Measurements from ENCODE around the gene MAGI1. TPM values are rescaled to one million over a fixed set of nuclear protein-coding genes. Genes with fewer than 3 reads are reported as not detected.

Gene MAGI1
- total and polyA plus RNA-seq, 2 experiments from 2014 or later, result 33.9 to 87.0 TPM

DNA sequence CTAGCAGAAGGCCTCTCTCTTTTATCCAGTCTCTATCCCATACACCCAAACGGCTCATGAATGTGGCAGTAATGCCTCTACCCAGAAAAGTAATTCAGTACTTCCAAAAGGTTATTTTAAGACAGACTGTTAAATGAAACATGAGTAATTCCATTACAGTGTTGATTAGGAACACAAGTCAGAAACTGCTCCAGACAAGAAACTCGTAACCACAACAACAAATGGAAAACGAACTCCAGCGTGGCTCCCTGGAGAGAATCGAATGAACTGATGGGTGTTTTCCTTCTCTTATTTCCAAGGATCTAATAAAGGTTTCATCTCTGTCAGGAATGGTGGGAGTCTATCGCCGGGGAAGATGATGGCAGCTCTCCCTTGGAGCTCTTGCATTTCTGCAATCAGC is 228.4 kb downstream of the MAGI1 start:
- DNase-seq (ENCODE audit: low read depth in 1 of 2, low spot score in 1 of 2), result no peak
- TF ChIP-seq, protein P1, sequence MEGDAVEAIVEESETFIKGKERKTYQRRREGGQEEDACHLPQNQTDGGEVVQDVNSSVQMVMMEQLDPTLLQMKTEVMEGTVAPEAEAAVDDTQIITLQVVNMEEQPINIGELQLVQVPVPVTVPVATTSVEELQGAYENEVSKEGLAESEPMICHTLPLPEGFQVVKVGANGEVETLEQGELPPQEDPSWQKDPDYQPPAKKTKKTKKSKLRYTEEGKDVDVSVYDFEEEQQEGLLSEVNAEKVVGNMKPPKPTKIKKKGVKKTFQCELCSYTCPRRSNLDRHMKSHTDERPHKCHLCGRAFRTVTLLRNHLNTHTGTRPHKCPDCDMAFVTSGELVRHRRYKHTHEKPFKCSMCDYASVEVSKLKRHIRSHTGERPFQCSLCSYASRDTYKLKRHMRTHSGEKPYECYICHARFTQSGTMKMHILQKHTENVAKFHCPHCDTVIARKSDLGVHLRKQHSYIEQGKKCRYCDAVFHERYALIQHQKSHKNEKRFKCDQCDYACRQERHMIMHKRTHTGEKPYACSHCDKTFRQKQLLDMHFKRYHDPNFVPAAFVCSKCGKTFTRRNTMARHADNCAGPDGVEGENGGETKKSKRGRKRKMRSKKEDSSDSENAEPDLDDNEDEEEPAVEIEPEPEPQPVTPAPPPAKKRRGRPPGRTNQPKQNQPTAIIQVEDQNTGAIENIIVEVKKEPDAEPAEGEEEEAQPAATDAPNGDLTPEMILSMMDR (IDR thresholded peaks at IDR 0.05; ENCODE audit: low read depth, low read length), result no peak
- no peaks in the 10 kb centered on the region for H3K36me3 ChIP-seq

DNA sequence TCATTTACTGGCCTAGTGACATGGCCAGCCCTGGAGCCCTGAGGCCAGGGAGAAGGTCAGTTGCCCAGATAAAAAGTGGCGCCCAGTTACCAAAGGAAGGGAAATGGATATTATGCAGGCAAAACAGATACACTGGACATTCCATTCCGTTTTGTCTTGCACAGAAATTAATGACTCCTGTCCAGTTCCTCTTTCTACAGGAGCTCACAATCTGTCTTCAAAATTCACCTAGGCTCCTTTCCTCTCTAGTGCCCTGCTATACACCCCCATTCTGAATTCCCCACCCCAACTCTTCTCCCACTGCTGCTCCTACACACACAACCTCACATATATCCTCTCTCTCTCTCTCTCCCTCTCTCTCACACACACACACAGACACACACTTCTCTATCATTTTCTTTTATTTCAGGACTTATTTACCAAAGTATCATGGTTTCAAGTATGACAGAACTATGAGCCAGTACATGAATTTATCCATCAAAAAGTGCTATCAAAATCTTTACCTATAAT is 229.0 kb downstream of the MAGI1 start:
- DNase-seq (ENCODE audit: low read depth in 1 of 2, low spot score in 1 of 2), result no peak
- no peaks in the 10 kb centered on the region for H3K27me3 ChIP-seq
- peaks cover 10% of the 10 kb centered on the region for H3K4me1 ChIP-seq (ENCODE audit: low read depth)
- TF ChIP-seq, protein P1 (IDR thresholded peaks at IDR 0.05; ENCODE audit: low read depth, low read length), result no peak
- H3K4me3 ChIP-seq, result no peak overlapping the region
- no peaks in the 10 kb centered on the region for H3K9me3 ChIP-seq (ENCODE audit: low read depth)
- no peak overlapping the region for H3K27ac ChIP-seq
- H3K36me3 ChIP-seq, result no peaks in the 10 kb centered on the region

More for the DNA sequence above, 228.4 kb downstream of the MAGI1 start:
- Histone ChIP-seq H3K4me3 (no peak overlapping the region), H3K27ac (no peak overlapping the region), H3K9me3 (ENCODE audit: low read depth) (no peaks in the 10 kb centered on the region), H3K27me3 (no peaks in the 10 kb centered on the region), H3K4me1 (ENCODE audit: low read depth) (peaks cover 14% of the 10 kb centered on the region)

DNA sequence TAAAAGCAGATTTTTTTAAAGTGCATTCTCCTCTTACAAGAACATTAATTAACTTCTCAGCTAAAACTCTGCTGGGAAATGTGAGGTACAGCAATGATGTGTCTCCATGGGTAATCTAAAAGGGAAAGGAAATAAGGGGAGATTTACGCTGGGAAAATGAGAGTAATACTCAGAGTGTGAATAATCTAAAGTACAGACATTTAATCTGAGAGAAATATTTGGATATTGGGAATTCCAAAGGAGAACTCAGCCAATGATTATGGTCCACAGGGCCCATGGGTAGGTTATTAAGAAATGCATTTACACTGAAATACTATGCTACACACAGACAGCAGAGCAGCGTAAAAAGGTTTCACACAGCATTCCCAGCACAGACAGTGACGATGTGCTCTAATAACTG is 229.9 kb downstream of the MAGI1 start:
- DNase-seq (ENCODE audit: low read depth in 1 of 2, low spot score in 1 of 2), result no peak
- Histone ChIP-seq H3K27me3 (no peaks in the 10 kb centered on the region), H3K4me1 (ENCODE audit: low read depth) (peaks cover 10% of the 10 kb centered on the region), H3K4me3 (no peak overlapping the region), H3K36me3 (no peaks in the 10 kb centered on the region), H3K27ac (no peak overlapping the region), H3K9me3 (ENCODE audit: low read depth) (no peaks in the 10 kb centered on the region)
- TF ChIP-seq, protein P1 (IDR thresholded peaks at IDR 0.05; ENCODE audit: low read depth, low read length), result no peak

DNA sequence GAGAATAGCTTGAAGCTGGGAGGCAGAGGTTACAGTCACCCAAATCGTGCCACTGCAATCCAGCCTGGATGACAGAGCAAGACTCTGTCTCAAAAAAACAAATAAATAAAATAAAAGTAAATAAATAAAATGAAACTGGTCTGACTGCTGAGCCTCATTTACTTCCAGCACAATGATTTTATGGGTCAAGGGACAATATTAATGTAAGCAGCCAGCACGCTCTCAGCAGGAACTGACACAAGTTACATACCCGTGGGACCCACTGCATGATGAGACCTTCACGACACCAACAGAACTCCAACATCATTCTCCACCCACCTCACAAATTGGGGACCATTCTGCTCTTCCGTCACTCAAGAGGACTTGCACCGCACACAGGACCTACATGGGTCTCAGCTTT is 230.3 kb downstream of the MAGI1 start:
- Histone ChIP-seq H3K4me3 (no peak overlapping the region), H3K4me1 (ENCODE audit: low read depth) (peaks cover 10% of the 10 kb centered on the region), H3K36me3 (no peaks in the 10 kb centered on the region), H3K9me3 (ENCODE audit: low read depth) (no peaks in the 10 kb centered on the region), H3K27ac (no peak overlapping the region), H3K27me3 (no peaks in the 10 kb centered on the region)
- TF ChIP-seq, protein P1 (IDR thresholded peaks at IDR 0.05; ENCODE audit: low read depth, low read length), result no peak
- DNase-seq (ENCODE audit: low read depth in 1 of 2, low spot score in 1 of 2), result no peak

DNA sequence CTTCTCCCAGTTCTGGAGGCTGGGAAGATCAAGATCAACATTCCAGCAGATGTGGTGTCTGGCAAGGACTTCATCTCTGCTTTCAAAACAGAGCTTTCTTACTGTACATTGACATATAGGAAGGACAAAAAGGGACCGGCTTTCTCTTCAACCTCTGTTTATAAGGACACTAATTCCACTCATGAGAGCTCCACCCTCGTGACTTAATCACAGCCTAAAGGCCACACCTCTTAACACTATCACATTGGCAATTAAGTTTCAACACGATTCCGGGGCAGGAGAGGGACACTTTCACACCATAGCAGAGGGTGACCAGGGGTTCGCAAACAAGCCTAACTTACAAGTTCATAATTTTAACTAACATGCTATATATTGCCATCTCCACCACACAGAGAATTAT is 231.5 kb downstream of the MAGI1 start:
- Histone ChIP-seq H3K4me1 (ENCODE audit: low read depth) (peaks cover 10% of the 10 kb centered on the region), H3K27ac (no peak overlapping the region), H3K4me3 (no peak overlapping the region), H3K27me3 (no peaks in the 10 kb centered on the region), H3K36me3 (no peaks in the 10 kb centered on the region), H3K9me3 (ENCODE audit: low read depth) (no peaks in the 10 kb centered on the region)
- TF ChIP-seq, protein P1 (IDR thresholded peaks at IDR 0.05; ENCODE audit: low read depth, low read length), result no peak
- DNase-seq (ENCODE audit: low read depth in 1 of 2, low spot score in 1 of 2), result no peak

DNA sequence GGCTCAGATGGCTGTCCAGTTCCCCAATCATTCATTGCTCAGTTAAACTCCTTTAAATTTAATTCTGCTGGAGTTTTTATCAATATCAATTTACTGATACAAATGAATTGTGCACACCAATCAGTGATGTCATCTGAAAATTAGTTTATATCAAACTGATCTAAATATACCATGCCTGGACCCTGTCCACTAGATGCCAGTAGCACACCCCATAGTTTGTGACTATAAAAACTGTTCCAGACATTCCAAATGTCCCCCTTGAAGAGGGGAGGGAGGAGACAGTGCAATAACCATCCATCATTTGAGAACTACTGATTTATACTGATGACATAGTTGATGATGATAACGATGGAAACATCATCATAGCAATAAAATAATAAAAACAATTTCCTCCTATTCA is 232.1 kb downstream of the MAGI1 start:
- no peak overlapping the region for H3K27ac ChIP-seq
- H3K4me3 ChIP-seq, result no peak overlapping the region
- no peak for DNase-seq (ENCODE audit: low read depth in 1 of 2, low spot score in 1 of 2)
- peaks cover 10% of the 10 kb centered on the region for H3K4me1 ChIP-seq (ENCODE audit: low read depth)
- H3K36me3 ChIP-seq, result no peaks in the 10 kb centered on the region
- H3K27me3 ChIP-seq, result no peaks in the 10 kb centered on the region
- TF ChIP-seq, protein P1 (IDR thresholded peaks at IDR 0.05; ENCODE audit: low read depth, low read length), result no peak
- H3K9me3 ChIP-seq (ENCODE audit: low read depth), result no peaks in the 10 kb centered on the region
